Liver (tissue), 9 donors: ENCODE measurements around the gene PRICKLE1. TPM values are rescaled to one million over a fixed set of nuclear protein-coding genes. Genes with fewer than 3 reads are reported as not detected.

Source experiments
- DNase-seq: peaks from one replicate; pipeline ENCODE4 v3.0.0-alpha.2; 2017; ENCODE audit warnings: low spot score
- H3K27ac ChIP-seq, 2 donors: one replicate each; pipeline ENCODE4 v1.7.0; 2013; ENCODE audit warnings: inconsistent platforms in 2 of 2, low read length in 2 of 2, control low read depth in 1 of 2, low read depth in 1 of 2, mild to moderate bottlenecking in 1 of 2
- H3K27me3 ChIP-seq, 4 donors: one replicate each; pipeline versions ENCODE4 v1.6.1 to v1.7.0; 2013; ENCODE audit warnings: low read length in 3 of 4, inconsistent platforms in 1 of 4, mild to moderate bottlenecking in 1 of 4, moderate library complexity in 1 of 4; ENCODE audit not compliant: control insufficient read depth in 4 of 4, insufficient read depth in 4 of 4
- H3K36me3 ChIP-seq, 4 donors: one replicate each; pipeline versions ENCODE4 v1.6.1 to v1.7.0; 2013; ENCODE audit warnings: low read length in 3 of 4, mild to moderate bottlenecking in 3 of 4, low read depth in 1 of 4, moderate library complexity in 1 of 4; ENCODE audit not compliant: control insufficient read depth in 4 of 4, insufficient read depth in 3 of 4
- H3K4me1 ChIP-seq, 4 donors: one replicate each; pipeline versions ENCODE4 v1.6.1 to v1.7.0; 2013; ENCODE audit warnings: low read length in 3 of 4, mild to moderate bottlenecking in 3 of 4, moderate library complexity in 1 of 4; ENCODE audit not compliant: control insufficient read depth in 4 of 4, insufficient read depth in 4 of 4
- H3K4me3 ChIP-seq, 3 donors: one replicate each; pipeline versions ENCODE4 v1.6.1 to v1.7.0; 2013; ENCODE audit warnings: low read length in 3 of 3, control low read depth in 1 of 3, low read depth in 1 of 3, mild to moderate bottlenecking in 1 of 3
- H3K9ac ChIP-seq, 2 donors: one replicate each; pipeline ENCODE4 v1.7.0; 2013; ENCODE audit warnings: low read length in 2 of 2, mild to moderate bottlenecking in 2 of 2, moderate library complexity in 2 of 2, control low read depth in 1 of 2, low read depth in 1 of 2
- H3K9me3 ChIP-seq, 4 donors: one replicate each; pipeline versions ENCODE4 v1.6.1 to v1.7.0; 2013; ENCODE audit warnings: low read length in 3 of 4; ENCODE audit not compliant: control insufficient read depth in 4 of 4
- CTCF ChIP-seq: fragments of 150-350 bp; IDR thresholded peaks from 2 replicates; pipeline ENCODE4 v1.5.1; 2017; ENCODE audit warnings: improper control_type of control experiment, low read depth, low read length; ENCODE audit not compliant: missing input control
- EGR1 ChIP-seq, 2 donors: IDR thresholded peaks; 2 replicates each; pipeline ENCODE4 v1.6.1; 2016 to 2018; ENCODE audit warnings: antibody characterized with exemption in 2 of 2, low read depth in 2 of 2
- FOXA1 ChIP-seq: IDR thresholded peaks from 2 replicates; pipeline ENCODE4 v1.6.1; 2016; ENCODE audit warnings: antibody characterized with exemption
- JUND ChIP-seq, 2 donors: IDR thresholded peaks; 2 replicates each; pipeline ENCODE4 v1.6.1; 2016; ENCODE audit warnings: antibody characterized with exemption in 2 of 2
- RAD21 ChIP-seq, 2 donors: IDR thresholded peaks; 2 replicates each; pipeline ENCODE4 v1.6.1; 2016; ENCODE audit warnings: antibody characterized with exemption in 2 of 2, mild to moderate bottlenecking in 2 of 2
- SP1 ChIP-seq: IDR thresholded peaks from 2 replicates; pipeline ENCODE4 v1.6.1; 2018; ENCODE audit warnings: antibody characterized with exemption, mild to moderate bottlenecking
- TAF1 ChIP-seq: conservative IDR thresholded peaks from 2 replicates; pipeline ENCODE4 v1.6.1; 2016; ENCODE audit warnings: antibody characterized with exemption, mild to moderate bottlenecking
- WGBS: extraction: QIAGEN DNeasy Blood & Tissue Kit; methylation state at CpG from one replicate; pipeline ENCODE4 v1.1.7; 2013; 5-methylcytosine and 5-hydroxymethylcytosine counted together
- polyA plus RNA-seq, 2 donors: library from polyadenylated mRNA; stranded (reverse) in 1 of 2; unstranded in 1 of 2; fragments of 200-250 nt in 1 of 2; fragments of >200 nt in 1 of 2; fragmentation: Nextera tagmentation in 1 of 2; extraction: Ambion mirVana in 1 of 2; gene quantifications; one replicate each; pipeline versions ENCODE4 v1.2.1 to v1.2.3, GENCODE V29; 2013 to 2015
- total RNA-seq, 2 donors: library from RNA; depleted of rRNA; stranded (reverse); fragments of >200 nt; gene quantifications; one replicate each; pipeline ENCODE4 v1.2.3, GENCODE V29; 2014
- TF ChIP-seq, protein P1 (sequence below): IDR thresholded peaks from 2 replicates; pipeline ENCODE4 v1.6.1; 2016; ENCODE audit warnings: antibody characterized with exemption
- donor health status: healthy.
- donor health status: healthy.
- donor health status: healthy.
- donor health status: healthy.
- donor health status: healthy.

The PRICKLE1 gene
- total and polyA plus RNA-seq, 4 donors: 0.59 to 5.7 (median 2.2) TPM

DNA sequence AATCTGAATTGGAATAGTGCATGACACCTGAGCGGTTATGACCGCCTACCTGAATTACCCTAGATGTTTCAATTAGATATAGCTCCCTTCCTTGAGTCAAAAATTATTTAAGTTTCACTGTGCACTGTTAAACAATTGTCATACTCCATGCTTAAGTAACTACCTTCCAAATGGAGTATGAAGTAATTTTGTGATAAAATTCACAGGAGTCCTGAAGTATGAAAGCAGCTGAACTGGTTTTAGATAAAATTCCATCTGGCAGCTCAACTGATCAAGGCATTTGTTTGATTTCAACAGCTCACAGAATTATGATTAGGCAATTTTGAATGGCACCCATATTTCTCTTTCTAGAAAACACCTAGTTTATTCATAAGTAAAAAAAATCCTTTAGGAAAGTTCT, 19.5 kb downstream of the PRICKLE1 start (continued):
- no peak for TF ChIP-seq SP1
- no peak for TF ChIP-seq TAF1

- WGBS: 12% methylated on average over 6 of the region's 6 CpGs
Measured at GRCh38 chr12:42568952-42569915, 20.3 kb downstream of the PRICKLE1 start.

DNA sequence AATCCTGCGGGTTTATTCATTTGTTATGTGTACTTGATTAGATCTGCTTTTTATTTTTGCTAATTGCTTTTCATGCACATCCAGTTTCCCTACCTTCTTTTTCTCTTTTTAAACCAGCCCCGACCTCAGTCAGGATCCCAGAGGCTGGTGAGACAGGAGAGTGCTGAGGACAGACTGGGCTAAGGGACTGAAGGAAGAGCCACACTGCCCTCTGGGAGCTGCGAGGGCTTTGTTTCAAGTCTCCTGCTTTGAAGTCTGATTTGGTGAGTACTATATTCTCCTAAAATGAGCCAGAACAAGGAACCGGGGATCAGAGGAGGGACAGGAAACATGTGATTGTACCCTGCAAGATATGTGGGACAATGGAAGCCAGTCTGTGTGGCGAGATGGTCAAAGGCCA, 23.9 kb downstream of the PRICKLE1 start:
- no peak for DNase-seq
- no peak overlapping the region for H3K27ac ChIP-seq
- no peaks in the 10 kb centered on the region for H3K36me3 ChIP-seq
- 48% methylated on average over 5 of the region's 5 CpGs for WGBS
- TF ChIP-seq, protein P1, sequence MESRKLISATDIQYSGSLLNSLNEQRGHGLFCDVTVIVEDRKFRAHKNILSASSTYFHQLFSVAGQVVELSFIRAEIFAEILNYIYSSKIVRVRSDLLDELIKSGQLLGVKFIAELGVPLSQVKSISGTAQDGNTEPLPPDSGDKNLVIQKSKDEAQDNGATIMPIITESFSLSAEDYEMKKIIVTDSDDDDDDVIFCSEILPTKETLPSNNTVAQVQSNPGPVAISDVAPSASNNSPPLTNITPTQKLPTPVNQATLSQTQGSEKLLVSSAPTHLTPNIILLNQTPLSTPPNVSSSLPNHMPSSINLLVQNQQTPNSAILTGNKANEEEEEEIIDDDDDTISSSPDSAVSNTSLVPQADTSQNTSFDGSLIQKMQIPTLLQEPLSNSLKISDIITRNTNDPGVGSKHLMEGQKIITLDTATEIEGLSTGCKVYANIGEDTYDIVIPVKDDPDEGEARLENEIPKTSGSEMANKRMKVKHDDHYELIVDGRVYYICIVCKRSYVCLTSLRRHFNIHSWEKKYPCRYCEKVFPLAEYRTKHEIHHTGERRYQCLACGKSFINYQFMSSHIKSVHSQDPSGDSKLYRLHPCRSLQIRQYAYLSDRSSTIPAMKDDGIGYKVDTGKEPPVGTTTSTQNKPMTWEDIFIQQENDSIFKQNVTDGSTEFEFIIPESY: no peak
- TF ChIP-seq RAD21 (IDR thresholded peaks at IDR 0.05): peak in 1 of 2 donors; percentile 28
- no peak overlapping the region for H3K4me3 ChIP-seq
- H3K4me1 ChIP-seq: no peaks in the 10 kb centered on the region
- no peak overlapping the region for H3K9ac ChIP-seq
- peaks cover 0 to 2% (median under 1%) of the 10 kb centered on the region in 4 donors for H3K27me3 ChIP-seq
- H3K9me3 ChIP-seq: no peaks in the 10 kb centered on the region

More at GRCh38 chr12:42568952-42569915, 20.3 kb downstream of the PRICKLE1 start:
- Histone ChIP-seq H3K9me3 (no peaks in the 10 kb centered on the region), H3K36me3 (no peaks in the 10 kb centered on the region), H3K27me3 (peaks cover 0 to 2% (median under 1%) of the 10 kb centered on the region in 4 donors), H3K4me1 (no peaks in the 10 kb centered on the region), H3K9ac (no peak overlapping the region), H3K27ac (no peak overlapping the region), H3K4me3 (no peak overlapping the region)
- TF ChIP-seq EGR1 (IDR thresholded peaks at IDR 0.05; ENCODE audit: low read depth in 2 of 2) (no peak), CTCF (peak; percentile 43), RAD21 (IDR thresholded peaks at IDR 0.05) (peak; percentile 76 to 81), FOXA1 (no peak), SP1 (no peak), TAF1 (no peak), JUND (IDR thresholded peaks at IDR 0.05) (no peak)
- TF ChIP-seq, protein P1: no peak
- DNase-seq: no peak
